Calu3 (cell line): ENCODE results near the gene ASB2. TPM values are rescaled to one million over a fixed set of nuclear protein-coding genes. Genes with fewer than 3 reads are reported as not detected.
A peak's percentile ranks its signal among the peaks of the same experiment; 100 is the strongest.

Source experiments
- BruUV-seq: library from RNA; stranded (reverse); fragments of 400-500 nt; replicated peaks from 2 replicates; lab custom pipeline; 2021; lab: Mats Ljungman, UMichigan
- CTCF ChIA-PET: fragments of 300-600 bp; sonication (Branson Sonifier 250); formaldehyde crosslinking; loops from one replicate; lab custom pipeline; 2022; ENCODE audit warnings: antibody characterized with exemption; lab: Charles Lee
- DNase-seq: peaks from one replicate; pipeline ENCODE4 v3.0.0; 2022
- H3K27ac Mint-ChIP-seq: one replicate; pipeline ENCODE4 v1.8.0; 2022; ENCODE audit warnings: mixed read lengths; ENCODE audit not compliant: unreplicated experiment
- H3K27me3 Mint-ChIP-seq: one replicate; pipeline ENCODE4 v1.8.0; 2022; ENCODE audit warnings: mixed read lengths; ENCODE audit not compliant: unreplicated experiment
- H3K36me3 Mint-ChIP-seq: one replicate; pipeline ENCODE4 v1.8.0; 2022; ENCODE audit warnings: mild to moderate bottlenecking, moderate library complexity, mixed read lengths; ENCODE audit not compliant: insufficient read depth, unreplicated experiment
- H3K4me1 Mint-ChIP-seq: one replicate; pipeline ENCODE4 v1.8.0; 2022; ENCODE audit warnings: mild to moderate bottlenecking, low read depth, mixed read lengths; ENCODE audit not compliant: unreplicated experiment
- H3K4me3 Mint-ChIP-seq: one replicate; pipeline ENCODE4 v1.8.0; 2022; ENCODE audit warnings: mild to moderate bottlenecking, low read depth, moderate library complexity, mixed read lengths; ENCODE audit not compliant: unreplicated experiment
- H3K9me3 Mint-ChIP-seq: one replicate; pipeline ENCODE4 v1.8.0; 2022; ENCODE audit warnings: low read depth, mixed read lengths; ENCODE audit not compliant: unreplicated experiment
- CTCF ChIP-seq: fragments of 200-600 bp; IDR thresholded peaks from one replicate; pipeline ENCODE4 v1.8.0; 2022; ENCODE audit warnings: antibody characterized with exemption; ENCODE audit not compliant: unreplicated experiment
- intact Hi-C: fragments of 100-400 bp; cut with micrococcal nuclease; formaldehyde crosslinking; loops from one replicate; pipeline ENCODE4 v1.10.0; 2022; ENCODE audit not compliant: unreplicated experiment
- total RNA-seq: library from RNA; stranded (reverse); gene quantifications from 2 replicates; pipeline ENCODE4 v1.2.3, GENCODE V29; 2022

ASB2 gene
- total RNA-seq, 1 experiment from 2014 or later: 0.19 TPM

GRCh38 chr14:93984987-93985410 is 8.6 kb upstream of the ASB2 start:
- Mint-ChIP-seq H3K27ac (no peak overlapping the region), H3K9me3 (no peaks in the 10 kb centered on the region), H3K4me1 (peaks cover 21% of the 10 kb centered on the region), H3K27me3 (no peaks in the 10 kb centered on the region), H3K4me3 (no peak overlapping the region), H3K36me3 (no peaks in the 10 kb centered on the region)
- CTCF ChIA-PET: interaction anchor here (0.7 to 0.8 kb wide), 3 partner anchors 20 to 537 kb away, joined by 4 read pairs; no protein-coding TSS in a partner anchor
- no TSS peak for BruUV-seq
- peak; percentile 39 for TF ChIP-seq CTCF
- DNase-seq: peak; percentile 60
- intact Hi-C loops: no loop called here

DNA sequence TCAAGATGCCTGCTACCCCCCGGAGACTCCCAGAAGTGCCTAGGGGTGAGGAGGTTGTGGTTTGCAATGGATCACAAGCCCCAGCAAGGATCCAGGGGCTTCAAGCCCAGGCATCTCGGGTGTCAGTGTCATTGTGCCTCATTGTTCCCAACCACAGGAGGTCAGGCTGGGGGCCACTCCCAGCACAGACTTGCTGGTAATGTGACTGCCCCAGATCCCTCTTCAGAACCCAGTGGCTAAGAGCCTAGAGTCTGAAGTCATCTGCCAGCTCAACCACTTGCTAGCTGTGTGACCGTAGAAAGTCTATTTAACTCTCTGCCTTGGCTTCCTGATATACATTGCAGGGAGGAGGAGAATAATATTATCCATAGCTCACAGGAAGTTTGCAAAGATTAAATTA is 7.7 kb upstream of the ASB2 start:
- no peaks in the 10 kb centered on the region for H3K9me3 Mint-ChIP-seq
- no peak for TF ChIP-seq CTCF
- peaks cover 21% of the 10 kb centered on the region for H3K4me1 Mint-ChIP-seq
- H3K27ac Mint-ChIP-seq: no peak overlapping the region
- no peaks in the 10 kb centered on the region for H3K36me3 Mint-ChIP-seq
- CTCF ChIA-PET: interaction anchor here (0.6 kb wide), 1 partner anchor 47 kb away, joined by 3 read pairs; no protein-coding TSS in a partner anchor
- H3K27me3 Mint-ChIP-seq: no peaks in the 10 kb centered on the region
- intact Hi-C loops: no loop called here
- no peak overlapping the region for H3K4me3 Mint-ChIP-seq
- BruUV-seq: no TSS peak
- DNase-seq: no peak

- no peaks in the 10 kb centered on the region for H3K9me3 Mint-ChIP-seq
- no peak overlapping the region for H3K4me3 Mint-ChIP-seq
- no peak for DNase-seq
- H3K4me1 Mint-ChIP-seq: peaks cover 17% of the 10 kb centered on the region
- peaks cover 2% of the 10 kb centered on the region for H3K27me3 Mint-ChIP-seq
- no TSS peak for BruUV-seq
- no peak for TF ChIP-seq CTCF
- no peak overlapping the region for H3K27ac Mint-ChIP-seq
- intact Hi-C loops: no loop called here
- CTCF ChIA-PET: no interaction called here
- H3K36me3 Mint-ChIP-seq: no peaks in the 10 kb centered on the region
These were observed 6.0 kb upstream of the ASB2 start for GRCh38 chr14:93982230-93983007.

- CTCF ChIA-PET: no interaction called here
- peaks cover 11% of the 10 kb centered on the region for H3K27me3 Mint-ChIP-seq
- TF ChIP-seq CTCF: no peak
- no peaks in the 10 kb centered on the region for H3K36me3 Mint-ChIP-seq
- no peaks in the 10 kb centered on the region for H3K9me3 Mint-ChIP-seq
- BruUV-seq: no TSS peak
- H3K27ac Mint-ChIP-seq: no peak overlapping the region
- no peak for DNase-seq
- no peak overlapping the region for H3K4me3 Mint-ChIP-seq
- peaks cover 9% of the 10 kb centered on the region for H3K4me1 Mint-ChIP-seq
- intact Hi-C loops: no loop called here
These were observed 5.2 kb upstream of the ASB2 start for GRCh38 chr14:93981316-93982229.
